K562 (cell line): ENCODE data around the gene ALOX5. TPM values are rescaled to one million over a fixed set of nuclear protein-coding genes. Genes with fewer than 3 reads are reported as not detected.

Experiments
- ATF4 ChIP-seq: fragments of 450-650 bp; formaldehyde crosslinking; IDR thresholded peaks from 2 replicates; pipeline ENCODE4 v1.4.0; 2022; ENCODE audit warnings: mild to moderate bottlenecking, moderate library complexity
- BRCA1 ChIP-seq, 2 experiments: fragments of 450-650 bp in 1 of 2; sonication (generic) in 1 of 2; formaldehyde crosslinking in 1 of 2; IDR thresholded peaks; 2 replicates each; pipeline versions ENCODE4 v1.5.0 to v1.6.1; 2017 to 2020; ENCODE audit warnings: mild to moderate bottlenecking in 1 of 2, missing genetic modification reagents in 1 of 2
- CHAMP1 ChIP-seq: fragments of 450-650 bp; IDR thresholded peaks from 2 replicates; pipeline ENCODE4 v1.6.1; 2016; ENCODE audit warnings: mild to moderate bottlenecking
- CHCHD3 ChIP-seq: fragments of 250-450 bp; sonication (Bioruptor Pico); IDR thresholded peaks from 2 replicates; pipeline ENCODE4 v2.1.2; 2022; ENCODE audit warnings: mild to moderate bottlenecking
- CHD2 ChIP-seq: IDR thresholded peaks from 2 replicates; pipeline ENCODE4 v1.6.1; 2011; ENCODE audit warnings: low read depth, low read length
- GABPA ChIP-seq: fragments of 200-800 bp; sonication (Bioruptor generic); conservative IDR thresholded peaks from 2 replicates; pipeline ENCODE4 v1.6.1; 2016; ENCODE audit warnings: low read depth, missing genetic modification characterization, missing compliant biosample characterization
- HOMEZ ChIP-seq: fragments of 250-450 bp; sonication (Bioruptor Pico); IDR thresholded peaks from 2 replicates; pipeline ENCODE4 v1.4.0; 2020; ENCODE audit warnings: mild to moderate bottlenecking, moderate library complexity
- IFI16 ChIP-seq: fragments of 250-450 bp; sonication (Bioruptor Pico); IDR thresholded peaks from 2 replicates; pipeline ENCODE4 v2.1.2; 2022; ENCODE audit warnings: mild to moderate bottlenecking, inconsistent platforms
- KDM5B ChIP-seq: fragments of 200-600 bp; sonication (generic); IDR thresholded peaks from 2 replicates; pipeline ENCODE4 v1.6.1; 2012; ENCODE audit warnings: low read depth, mild to moderate bottlenecking, moderate library complexity, low read length, control low read depth, inconsistent platforms; ENCODE audit not compliant: insufficient replicate concordance
- LARP7 ChIP-seq: fragments of 450-650 bp; IDR thresholded peaks from 2 replicates; pipeline ENCODE4 v1.6.1; 2016
- RBBP5 ChIP-seq: fragments of 200-600 bp; sonication (generic); IDR thresholded peaks from 2 replicates; pipeline ENCODE4 v1.6.1; 2012; ENCODE audit warnings: borderline replicate concordance, mild to moderate bottlenecking, low read length, control low read depth, inconsistent platforms; ENCODE audit not compliant: insufficient read depth, poor library complexity, severe bottlenecking
- SIRT6 ChIP-seq: IDR thresholded peaks from one replicate; pipeline ENCODE4 v1.6.1; 2012; ENCODE audit warnings: low read depth, mild to moderate bottlenecking, control low read depth, inconsistent platforms, low read length, moderate library complexity
- SRSF1 ChIP-seq: fragments of 200-400 bp; formaldehyde crosslinking; IDR thresholded peaks from 2 replicates; pipeline ENCODE4 v1.6.1; 2017; ENCODE audit warnings: mild to moderate bottlenecking, low read depth, low read length, moderate library complexity
- TEAD1 ChIP-seq, 2 experiments: fragments of 450-650 bp in 1 of 2; sonication (generic) in 1 of 2; formaldehyde crosslinking; IDR thresholded peaks; 2 replicates each; pipeline versions ENCODE4 v1.4.0 to v1.8.0; 2020 to 2022; ENCODE audit warnings: mild to moderate bottlenecking in 2 of 2, missing genetic modification reagents in 1 of 2
- TSC22D4 ChIP-seq: fragments of 450-650 bp; IDR thresholded peaks from 2 replicates; pipeline ENCODE4 v1.6.1; 2016; ENCODE audit warnings: missing genetic modification characterization, missing biosample characterization, control low read depth
- XRCC4 ChIP-seq: IDR thresholded peaks from one replicate; pipeline ENCODE4 v1.6.1; 2011; ENCODE audit not compliant: insufficient read depth, insufficient read length; ENCODE audit errors: extremely low read depth
- ZNF274 ChIP-seq: IDR thresholded peaks from 2 replicates; pipeline ENCODE4 v1.6.1; 2011; ENCODE audit warnings: low read depth, mild to moderate bottlenecking, low read length, moderate library complexity, borderline replicate concordance
- ZNF384 ChIP-seq: IDR thresholded peaks from 2 replicates; pipeline ENCODE4 v1.6.1; 2012; ENCODE audit warnings: low read depth, low read length, improper control_type of control experiment
- ZNF518B ChIP-seq: fragments of 250-450 bp; sonication (Bioruptor Pico); IDR thresholded peaks from 2 replicates; pipeline ENCODE4 v1.5.0; 2021; ENCODE audit warnings: mild to moderate bottlenecking, moderate library complexity
- polyA plus RNA-seq, 8 experiments: library from polyadenylated mRNA; depleted of rRNA in 4 of 8; stranded (reverse) in 5 of 8; unstranded in 3 of 8; fragments of >200 nt; fragmentation: Nextera tagmentation in 2 of 8; fragmentation: Illumina TruSeq in 1 of 8; extraction: Ambion mirVana in 2 of 8; extraction: Trizol in 1 of 8; gene quantifications; 2 replicates each; pipeline versions ENCODE4 v1.2.1 to v1.2.3, GENCODE V29; 2011 to 2014; ENCODE audit warnings: inconsistent platforms in 1 of 8, missing spikeins in 1 of 8
- total RNA-seq, 7 experiments: library from RNA; depleted of rRNA in 6 of 7; stranded (reverse); fragments of >200 nt in 6 of 7; fragmentation: Illumina TruSeq in 2 of 7; extraction: Trizol in 2 of 7; gene quantifications; 2 replicates each; pipeline versions ENCODE4 v1.2.1 to v1.2.3, GENCODE V29; 2011 to 2021; ENCODE audit warnings: low replicate concordance in 1 of 7

Gene ALOX5
- total and polyA plus RNA-seq, 9 of the 15 experiments (the other 6 are each of a cell fraction or from before 2014, with no cell fraction given): 0.10 to 2.4 (median 1.4) TPM

- no peak for TF ChIP-seq CHCHD3
- peak; percentile 38 for TF ChIP-seq KDM5B
- TF ChIP-seq ATF4 (CRISPR knock-in tag): no peak
- TF ChIP-seq ZNF274: no peak
- TF ChIP-seq ZNF384: peak; percentile 53; the same call in 1 of the 2 replicates
- TF ChIP-seq TSC22D4 (tag): no peak
- TF ChIP-seq ZNF518B (CRISPR knock-in tag): no peak
- no peak for TF ChIP-seq IFI16 (CRISPR knock-in tag)
- no peak for TF ChIP-seq SIRT6
- TF ChIP-seq HOMEZ: no peak
- no peak for TF ChIP-seq BRCA1 (IDR thresholded peaks at IDR 0.05)
- no peak for TF ChIP-seq BRCA1 (CRISPR knock-in tag; IDR thresholded peaks at IDR 0.05)
- no peak for TF ChIP-seq LARP7
- no peak for TF ChIP-seq TEAD1 (CRISPR knock-in tag; IDR thresholded peaks at IDR 0.05)
- TF ChIP-seq XRCC4: no peak
- TF ChIP-seq GABPA (tag): no peak; the same call in 1 of the 2 replicates
- no peak for TF ChIP-seq CHD2
- TF ChIP-seq RBBP5: peak; percentile 19
- TF ChIP-seq SRSF1: no peak
- no peak for TF ChIP-seq CHAMP1
Measured at GRCh38 chr10:45437587-45438465, 63.8 kb downstream of the ALOX5 start (continued).
